ENCODE results near the gene GCN1.

The GCN1 gene

GRCh38 chr12:120090206-120090605 lies 104.3 kb downstream of the GCN1 start:
- no peak for DNase-seq

GRCh38 chr12:120089796-120090195 lies 104.7 kb downstream of the GCN1 start:
- no peak for DNase-seq

- DNase-seq = no peak
Measured at GRCh38 chr12:120089105-120089504, 105.4 kb downstream of the GCN1 start.

DNA sequence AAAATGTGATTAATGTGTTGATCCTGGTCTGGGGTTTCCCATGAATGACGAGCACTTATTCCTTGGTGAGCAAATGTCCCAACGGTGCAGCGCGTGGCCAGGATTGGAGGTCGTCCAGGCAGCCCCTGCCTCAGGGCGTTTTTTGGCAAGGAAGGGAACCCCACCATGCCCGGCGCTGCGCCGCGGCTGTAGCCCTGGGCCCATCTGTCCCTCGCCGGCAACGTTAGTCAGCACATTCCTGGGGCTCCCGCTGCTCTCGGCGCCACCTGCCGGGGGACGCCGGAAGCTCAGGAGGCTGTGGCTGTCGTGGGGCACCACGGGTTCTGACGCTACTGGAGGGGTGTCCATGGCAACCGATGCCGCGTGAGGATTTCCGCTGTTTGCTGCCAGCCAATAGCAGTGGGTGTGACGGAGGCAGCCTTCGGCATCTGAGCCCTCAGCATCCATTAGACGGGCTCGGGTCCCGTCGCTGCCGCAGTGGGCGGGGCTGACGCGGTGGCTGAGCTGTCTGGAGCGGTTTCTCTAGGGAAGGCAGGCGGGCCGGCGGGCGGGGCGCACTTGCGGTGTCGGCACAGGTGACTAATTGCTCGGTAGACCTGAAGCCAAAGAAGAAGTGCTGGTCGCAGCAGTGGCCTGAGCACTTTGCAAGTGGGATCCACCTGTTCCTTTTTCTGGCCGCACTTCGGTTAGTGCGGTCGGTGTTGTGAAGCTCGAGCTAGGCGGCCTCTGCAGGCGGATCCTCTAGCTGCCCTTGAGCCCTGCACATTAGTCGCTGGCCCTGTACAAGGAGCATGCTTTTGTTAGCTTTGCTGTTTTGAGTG lies 107.5 kb downstream of the GCN1 start:
- DNase-seq = peak; percentile 98 to 99

DNA sequence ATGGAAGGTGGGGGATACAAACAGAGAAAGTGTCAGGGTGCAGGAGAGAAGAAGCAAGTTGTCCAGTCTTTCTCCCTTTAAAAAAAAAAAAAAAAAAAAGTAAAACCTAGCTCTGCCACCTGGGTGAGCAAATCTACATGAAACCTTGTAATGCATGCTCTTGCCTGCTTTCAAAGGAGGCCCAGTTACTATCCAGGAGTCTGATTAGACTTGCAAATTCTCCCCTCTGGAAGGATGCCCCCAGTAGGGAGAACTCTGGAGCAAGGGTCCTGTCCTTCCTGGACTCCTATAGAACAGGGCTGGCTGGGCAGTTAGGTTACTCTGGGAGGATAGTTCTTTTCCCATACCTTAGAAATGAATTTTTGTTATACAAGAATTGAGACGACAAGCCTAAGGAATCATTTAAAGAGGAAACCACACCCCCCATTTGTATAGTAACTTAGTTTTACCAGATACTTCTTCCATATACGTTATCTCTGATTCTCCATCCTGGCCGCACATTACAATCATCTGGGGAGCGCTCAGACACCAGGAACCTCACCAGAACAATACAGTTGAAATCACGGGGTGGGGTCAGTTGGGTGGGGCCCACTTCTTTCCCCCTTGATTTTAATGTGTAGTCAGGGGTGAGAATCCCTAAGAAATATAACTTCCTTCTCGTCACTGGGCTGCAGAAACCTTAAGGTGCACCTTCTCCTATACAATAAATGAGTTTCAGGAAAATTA lies 108.4 kb downstream of the GCN1 start:
- no peak for DNase-seq

GRCh38 chr12:120081641-120082040 lies 112.9 kb downstream of the GCN1 start:
- DNase-seq = no peak

DNA sequence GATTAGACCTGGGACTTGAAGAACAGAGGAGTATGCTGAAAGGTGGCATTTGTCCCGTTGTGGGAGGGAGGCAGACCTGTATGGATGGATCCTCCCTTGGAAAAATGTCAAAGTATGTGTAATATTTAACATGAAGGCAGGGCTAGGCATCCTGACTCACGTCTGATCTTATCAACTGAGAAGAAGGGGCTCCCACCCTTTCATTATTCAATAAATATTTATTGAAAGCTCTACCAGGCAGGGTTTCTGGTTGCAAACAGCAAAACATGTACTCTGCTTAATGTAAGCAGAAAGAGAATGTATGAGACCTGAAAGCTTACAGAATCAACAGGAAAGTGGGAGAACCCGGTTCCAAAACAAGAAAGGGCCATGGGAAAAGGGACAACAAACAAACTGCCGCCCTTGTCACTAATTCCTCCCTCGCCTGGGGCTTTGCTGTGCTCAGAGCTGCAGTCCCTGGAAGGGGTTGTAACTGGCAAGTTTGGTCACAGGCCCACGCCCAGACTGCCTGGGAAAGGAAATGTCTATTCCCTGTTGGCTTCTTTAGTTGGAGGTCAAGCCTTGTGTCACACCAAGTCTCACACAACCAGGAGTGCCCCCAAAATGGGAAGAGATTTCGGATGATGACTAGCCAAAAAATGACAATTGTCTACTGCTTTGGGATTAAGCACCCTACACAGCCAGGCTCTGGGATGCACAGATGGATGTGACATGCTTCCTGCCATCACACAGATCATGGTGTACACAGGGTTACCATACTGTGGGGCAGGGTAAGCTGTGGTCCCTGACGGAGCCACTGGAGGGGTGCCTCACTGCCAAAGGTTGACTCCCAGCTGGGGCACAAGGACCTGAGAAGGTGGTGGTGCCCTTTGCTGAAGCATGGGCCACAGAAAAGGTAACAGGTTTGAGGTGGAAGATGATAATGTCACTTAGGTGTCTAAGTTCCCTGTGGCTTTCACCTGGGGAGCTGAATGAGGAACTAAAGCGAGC lies 114.8 kb downstream of the GCN1 start:
- no peak for DNase-seq

DNA sequence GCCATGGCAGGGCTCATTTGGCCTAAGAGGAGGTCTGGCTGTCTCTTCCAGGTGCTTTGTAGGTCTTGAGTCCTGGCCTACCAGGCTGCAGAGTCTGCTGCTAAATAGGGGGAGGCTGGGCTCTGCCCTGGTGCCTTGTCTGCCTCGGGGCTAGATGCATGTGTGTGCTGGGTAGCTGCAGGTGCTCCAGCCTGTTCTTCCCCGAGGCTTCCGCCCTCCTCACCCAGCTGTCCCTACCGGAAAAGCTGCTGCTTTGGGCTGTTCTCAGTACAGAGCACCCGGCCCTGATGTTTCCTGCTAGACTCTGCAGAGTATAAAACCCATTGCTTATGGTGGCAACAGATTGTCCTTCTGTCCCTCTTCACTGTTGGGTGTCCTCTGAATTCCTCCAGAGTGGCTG lies 115.6 kb downstream of the GCN1 start:
- DNase-seq = no peak

- no peak for DNase-seq
Measured at GRCh38 chr12:120077260-120077659, 117.3 kb downstream of the GCN1 start.
